ENCODE data around the gene APBB2.

DNA sequence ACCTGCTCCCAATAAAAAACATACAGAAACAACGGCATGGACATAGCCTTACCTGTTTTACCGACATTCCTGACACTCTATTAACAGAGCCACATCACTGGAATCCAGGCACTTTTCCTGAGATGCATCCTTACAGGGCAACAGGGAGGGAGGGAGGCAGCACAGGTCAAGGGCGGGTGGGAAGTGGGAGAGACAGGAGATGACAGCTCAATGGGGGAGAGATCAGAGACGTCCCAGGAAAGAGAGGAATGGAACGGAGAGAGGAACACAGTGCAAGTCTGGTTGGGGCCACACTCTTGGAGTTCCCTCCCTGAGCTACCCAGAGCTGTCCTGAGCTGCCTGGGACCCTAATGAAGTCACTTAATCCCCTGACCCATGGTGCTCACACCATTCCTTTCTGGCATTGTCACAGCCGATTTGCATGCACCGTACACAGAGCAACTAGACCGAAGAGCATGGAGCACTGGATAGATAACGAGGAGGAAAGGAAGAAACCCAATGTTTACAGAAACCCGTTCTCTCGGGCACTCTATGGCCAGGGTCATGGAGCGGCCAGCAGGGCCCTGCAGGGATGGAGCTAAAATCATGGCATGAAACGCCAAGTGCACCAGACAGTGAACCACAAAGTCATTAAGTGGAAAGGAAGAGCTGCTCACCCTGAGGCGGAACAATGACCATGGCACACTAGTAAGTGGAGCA lies 371.5 kb downstream of the APBB2 start:
- no peak for TF ChIP-seq POLR2A (IDR thresholded peaks at IDR 0.05)
- TF ChIP-seq, protein P1, sequence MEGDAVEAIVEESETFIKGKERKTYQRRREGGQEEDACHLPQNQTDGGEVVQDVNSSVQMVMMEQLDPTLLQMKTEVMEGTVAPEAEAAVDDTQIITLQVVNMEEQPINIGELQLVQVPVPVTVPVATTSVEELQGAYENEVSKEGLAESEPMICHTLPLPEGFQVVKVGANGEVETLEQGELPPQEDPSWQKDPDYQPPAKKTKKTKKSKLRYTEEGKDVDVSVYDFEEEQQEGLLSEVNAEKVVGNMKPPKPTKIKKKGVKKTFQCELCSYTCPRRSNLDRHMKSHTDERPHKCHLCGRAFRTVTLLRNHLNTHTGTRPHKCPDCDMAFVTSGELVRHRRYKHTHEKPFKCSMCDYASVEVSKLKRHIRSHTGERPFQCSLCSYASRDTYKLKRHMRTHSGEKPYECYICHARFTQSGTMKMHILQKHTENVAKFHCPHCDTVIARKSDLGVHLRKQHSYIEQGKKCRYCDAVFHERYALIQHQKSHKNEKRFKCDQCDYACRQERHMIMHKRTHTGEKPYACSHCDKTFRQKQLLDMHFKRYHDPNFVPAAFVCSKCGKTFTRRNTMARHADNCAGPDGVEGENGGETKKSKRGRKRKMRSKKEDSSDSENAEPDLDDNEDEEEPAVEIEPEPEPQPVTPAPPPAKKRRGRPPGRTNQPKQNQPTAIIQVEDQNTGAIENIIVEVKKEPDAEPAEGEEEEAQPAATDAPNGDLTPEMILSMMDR (IDR thresholded peaks at IDR 0.05), result no peak
